D721Med (cell line): Measurements from ENCODE around the gene RHEX.

Source experiments
- DNase-seq: peaks from one replicate; pipeline ENCODE4 v3.0.0; 2011; ENCODE audit warnings: low spot score; ENCODE audit not compliant: insufficient read length
- FAIRE-seq: peaks from 2 replicates; lab custom pipeline; 2011; peaks lifted over from hg19 to GRCh38; lab: Jason Lieb, UNC
- CTCF ChIP-seq: IDR thresholded peaks from 2 replicates; pipeline ENCODE4 v1.5.1; 2012; ENCODE audit warnings: mild to moderate bottlenecking, control low read depth; ENCODE audit not compliant: insufficient read depth; ENCODE audit errors: missing control alignments

RHEX gene

DNA sequence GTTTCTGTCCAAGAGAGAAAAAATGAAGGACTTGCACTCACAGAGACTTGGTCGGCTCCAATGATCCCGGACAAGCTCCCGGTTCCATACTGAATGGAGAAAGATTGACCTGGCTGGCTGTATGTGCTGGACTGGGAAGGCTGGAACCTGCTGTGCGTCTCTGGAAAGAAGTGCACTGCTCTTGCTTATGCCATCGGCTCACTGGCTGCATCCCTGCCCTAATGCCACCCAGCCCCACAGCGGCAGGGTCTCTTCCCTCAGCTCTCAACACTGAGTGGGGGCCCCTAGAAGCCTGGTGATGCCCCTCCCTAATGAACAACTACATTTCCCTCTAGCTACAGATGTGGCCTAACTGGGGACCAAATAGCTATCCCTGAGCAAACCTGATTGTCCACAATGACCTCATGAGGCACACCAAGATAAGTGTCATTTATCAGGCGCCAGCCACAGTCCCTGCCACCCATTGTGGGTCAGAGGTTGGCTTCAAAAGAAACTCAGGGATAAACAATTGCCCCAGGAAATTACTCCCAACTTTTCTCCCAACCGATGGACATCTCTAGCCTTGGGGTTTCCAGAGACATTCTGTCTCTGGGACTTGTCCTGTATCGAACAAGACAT lies 31.9 kb upstream of the RHEX start:
- no peak for TF ChIP-seq CTCF
- DNase-seq = no peak
- FAIRE-seq = no peak

- DNase-seq (no peak), FAIRE-seq (no peak)
- TF ChIP-seq CTCF = no peak
These were observed 31.2 kb upstream of the RHEX start for GRCh38 chr1:206021626-206022365.

- FAIRE-seq (no peak), DNase-seq (no peak)
- TF ChIP-seq CTCF = no peak
These were observed 30.2 kb upstream of the RHEX start for GRCh38 chr1:206022766-206023165.

- no peak for TF ChIP-seq CTCF
- DNase-seq = no peak
- no peak for FAIRE-seq
These were observed 29.3 kb upstream of the RHEX start, which contains the start of gene CTSE for GRCh38 chr1:206023695-206024094. TSS of gene CTSE (minus strand) at chr1:206023895. CDS start at chr1:206023791, 104 bp downstream.

DNA sequence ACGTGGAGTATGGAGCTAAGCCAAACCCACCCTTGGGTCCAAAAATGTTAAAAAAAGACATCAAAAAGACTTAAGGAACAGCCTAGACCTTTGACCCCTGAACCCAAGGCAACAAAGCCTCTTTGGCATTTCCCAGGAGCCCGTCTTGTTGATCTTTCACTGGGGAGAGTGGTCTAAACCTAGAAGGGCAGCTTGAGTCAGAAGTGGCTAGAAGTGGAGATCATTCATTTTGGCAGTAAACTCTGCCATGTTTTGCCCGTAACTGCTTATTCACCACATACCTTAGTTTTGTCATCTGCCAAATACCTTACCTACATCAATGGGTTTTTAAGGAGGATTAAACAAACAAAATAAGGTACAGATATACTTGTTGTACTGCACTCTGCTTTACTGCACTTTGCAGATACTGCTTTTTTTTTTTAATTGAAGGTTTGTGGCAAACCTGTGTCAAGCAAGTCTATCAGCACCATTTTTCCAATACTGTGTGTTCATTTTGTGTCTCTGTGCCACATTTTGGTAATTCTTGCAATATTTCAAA lies 27.6 kb upstream of the RHEX start:
- FAIRE-seq = no peak
- DNase-seq = no peak
- TF ChIP-seq CTCF = no peak

DNA sequence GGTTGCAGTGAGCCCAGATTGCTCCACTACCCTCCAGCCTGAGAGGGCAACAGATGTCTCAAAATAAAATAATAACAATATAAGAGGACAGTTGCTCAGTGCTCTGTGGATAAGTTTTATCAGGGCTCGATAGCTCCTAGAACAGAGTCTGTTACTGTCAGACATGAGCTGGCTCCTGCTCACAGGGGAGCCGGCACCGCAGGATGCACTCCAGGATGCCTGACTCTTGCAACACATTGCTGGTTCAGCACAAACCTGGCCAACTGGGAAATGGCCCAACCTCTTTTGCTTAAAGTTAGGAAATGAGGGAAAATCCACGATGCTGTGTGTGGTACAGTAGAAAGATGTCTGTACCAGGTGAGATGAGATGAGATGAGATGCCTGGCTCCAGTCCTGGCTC lies 23.5 kb upstream of the RHEX start:
- no peak for FAIRE-seq
- no peak for DNase-seq
- TF ChIP-seq CTCF = no peak

DNA sequence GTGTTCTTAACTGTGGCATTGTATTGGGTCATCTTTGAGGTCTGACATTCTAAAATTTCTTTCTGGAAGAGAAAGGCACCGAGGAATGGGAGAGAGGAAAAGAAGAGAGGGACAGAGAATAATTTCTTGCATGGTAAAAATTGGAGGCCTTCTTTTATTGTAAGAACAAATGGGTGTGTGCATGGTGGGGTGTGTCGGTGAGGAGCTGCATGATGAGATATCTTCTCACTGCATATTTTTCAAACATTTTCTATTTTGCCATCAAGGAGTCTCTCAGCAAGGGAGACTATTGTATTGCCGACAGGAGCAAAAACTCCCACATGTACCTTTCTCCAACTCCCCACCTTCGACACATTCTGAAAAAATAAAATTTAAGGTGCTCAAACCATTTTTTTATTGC lies 22.8 kb upstream of the RHEX start:
- no peak for DNase-seq
- no peak for FAIRE-seq
- TF ChIP-seq CTCF = no peak
